Right lobe of liver (tissue), 6 donors: ENCODE measurements around the gene ST3GAL2. TPM values are rescaled to one million over a fixed set of nuclear protein-coding genes. Genes with fewer than 3 reads are reported as not detected.
A peak's percentile ranks its signal among the peaks of the same experiment; 100 is the strongest.
"Not testable (repeated sequence)": the region's sequence is repeated elsewhere in the genome, so short reads cannot be mapped to it uniquely, and the experiment has no call there.

Source experiments
- ATAC-seq, 4 donors: fragments of 200-7000 bp; cut with Tn5 transposase; one replicate each; pipeline ENCODE4 v1.9.1; 2020; ENCODE audit warnings: mild to moderate bottlenecking in 4 of 4, moderate library complexity in 4 of 4
- DNase-seq, 3 donors: peaks; one replicate each; pipeline ENCODE4 v3.0.0-alpha.2; 2020
- H3K27ac ChIP-seq, 3 donors: fragments of 200-600 bp; one replicate each; pipeline ENCODE4 v1.8.0; 2022
- H3K27me3 ChIP-seq, 2 donors: fragments of 200-600 bp; one replicate each; pipeline ENCODE4 v1.8.0; 2022
- H3K36me3 ChIP-seq, 4 donors: fragments of 200-600 bp; sonication (generic) in 1 of 4; one replicate each; pipeline versions ENCODE4 v1.5.1 to v1.8.0; 2017 to 2022; ENCODE audit warnings: control low read depth in 1 of 4
- H3K4me1 ChIP-seq, 4 donors: fragments of 200-600 bp; sonication (generic) in 1 of 4; one replicate each; pipeline versions ENCODE4 v1.5.1 to v1.8.0; 2017 to 2022; ENCODE audit warnings: control low read depth in 1 of 4
- H3K4me3 ChIP-seq, 3 donors: fragments of 200-600 bp; one replicate each; pipeline ENCODE4 v1.8.0; 2022
- H3K9me3 ChIP-seq, 4 donors: fragments of 200-600 bp; sonication (generic) in 1 of 4; one replicate each; pipeline versions ENCODE4 v1.5.1 to v1.8.0; 2017 to 2022; ENCODE audit warnings: control low read depth in 1 of 4
- CTCF ChIP-seq, 4 donors: fragments of 200-600 bp in 3 of 4; fragments of 450-650 bp in 1 of 4; IDR thresholded peaks; one replicate each; pipeline versions ENCODE4 v1.5.1 to v1.8.0; 2016 to 2022; ENCODE audit warnings: antibody characterized with exemption in 4 of 4, mild to moderate bottlenecking in 2 of 4
- POLR2A ChIP-seq: fragments of 450-650 bp; IDR thresholded peaks from one replicate; pipeline ENCODE4 v1.6.1; 2017; ENCODE audit warnings: antibody characterized with exemption, mild to moderate bottlenecking
- WGBS: methylation state at CpG from one replicate; pipeline ENCODE4 v1.1.6; 2018; ENCODE audit warnings: low coverage, low lambda C conversion rate; ENCODE audit not compliant: insufficient coverage; ENCODE audit errors: missing lambda C conversion rate; 5-methylcytosine and 5-hydroxymethylcytosine counted together
- intact Hi-C, 2 donors: fragments of 100-400 bp; cut with DNase I; formaldehyde crosslinking; loops; one replicate each; pipeline versions ENCODE4 v1.11.2 to v1.14.1; 2022
- total RNA-seq, 6 experiments: library from RNA; depleted of rRNA in 2 of 6; stranded (reverse); fragments of >200 nt in 2 of 6; fragmentation: NEBNext Ultra II Directional in 3 of 6; extraction: Animal tissue kit (Norgen Biotek cat#: 25700) in 3 of 6; gene quantifications; one replicate each; pipeline versions ENCODE4 v1.1.0 to v1.2.4, GENCODE V29; 2016 to 2023
- donor health status: DM: no; HTN: yes; CAD: no.
- donor health status: DM: no; HTN: no; CAD: no.
- donor health status: DM: no; HTN: no; CAD: no.
- donor health status: DM: no; HTN: yes; CAD: no.
- donor health status: DM: no; HTN: yes; CAD: no.

ST3GAL2 gene
- total RNA-seq, 6 experiments from 2014 or later, result 10.4 to 16.7 (median 14.5) TPM

GRCh38 chr16:70412385-70412784 lies 26.5 kb downstream of the ST3GAL2 start:
- H3K4me3 ChIP-seq, result no peak overlapping the region
- WGBS, result 75% methylated on average over 8 of the region's 8 CpGs
- H3K27ac ChIP-seq, result no peak overlapping the region
- DNase-seq (no peak), ATAC-seq (no peak)
- H3K27me3 ChIP-seq, result no peaks in the 10 kb centered on the region
- intact Hi-C loops, result no loop called here
- H3K4me1 ChIP-seq, result peaks cover 0 to 21% (median 5%) of the 10 kb centered on the region in 4 donors
- H3K9me3 ChIP-seq, result no peaks in the 10 kb centered on the region
- H3K36me3 ChIP-seq, result peaks cover 0 to 5% (median 0%) of the 10 kb centered on the region in 4 donors
- TF ChIP-seq CTCF (IDR thresholded peaks at IDR 0.05) (no peak), POLR2A (no peak)

- Histone ChIP-seq H3K4me1 (peaks cover 0 to 21% (median 5%) of the 10 kb centered on the region in 4 donors), H3K36me3 (peaks cover 0 to 5% (median 0%) of the 10 kb centered on the region in 4 donors), H3K27me3 (no peaks in the 10 kb centered on the region), H3K9me3 (no peaks in the 10 kb centered on the region), H3K4me3 (no peak overlapping the region), H3K27ac (no peak overlapping the region)
- DNase-seq (peak; percentile 79 to 92 (median 88)), ATAC-seq (peak; percentile 90 to 95 (median 93))
- 34% methylated on average over 5 of the region's 6 CpGs for WGBS
- intact Hi-C loops, result no loop called here
- TF ChIP-seq POLR2A (no peak), CTCF (IDR thresholded peaks at IDR 0.05) (no peak)
Measured at GRCh38 chr16:70410734-70411133, 28.2 kb downstream of the ST3GAL2 start.

GRCh38 chr16:70407811-70408274 lies 31.1 kb downstream of the ST3GAL2 start:
- peaks cover 0 to 33% (median 1%) of the 10 kb centered on the region in 4 donors for H3K4me1 ChIP-seq
- no peak overlapping the region for H3K27ac ChIP-seq
- TF ChIP-seq POLR2A (no peak), CTCF (IDR thresholded peaks at IDR 0.05) (no peak)
- H3K36me3 ChIP-seq, result peaks cover 0 to 5% (median 0%) of the 10 kb centered on the region in 4 donors
- H3K9me3 ChIP-seq, result no peaks in the 10 kb centered on the region
- H3K4me3 ChIP-seq, result no peak overlapping the region
- no peak for ATAC-seq
- intact Hi-C loops, result no loop called here
- WGBS, result 61% methylated on average over 3 of the region's 10 CpGs
- DNase-seq, result no peak
- no peaks in the 10 kb centered on the region for H3K27me3 ChIP-seq

GRCh38 chr16:70406104-70406503 lies 32.8 kb downstream of the ST3GAL2 start:
- peaks cover 0 to 34% (median 4%) of the 10 kb centered on the region in 4 donors for H3K4me1 ChIP-seq
- DNase-seq, H3K36me3 ChIP-seq, H3K4me3 ChIP-seq, ATAC-seq, H3K27me3 ChIP-seq, H3K27ac ChIP-seq, H3K9me3 ChIP-seq, intact Hi-C loops: not testable (repeated sequence)
- 89% methylated on average over 3 of the region's 5 CpGs for WGBS

GRCh38 chr16:70402916-70403659 lies 35.8 kb downstream of the ST3GAL2 start:
- Histone ChIP-seq H3K9me3 (no peaks in the 10 kb centered on the region), H3K36me3 (no peaks in the 10 kb centered on the region), H3K4me1 (peaks cover 0 to 27% (median 4%) of the 10 kb centered on the region in 4 donors), H3K4me3 (no peak overlapping the region), H3K27ac (no peak overlapping the region), H3K27me3 (no peaks in the 10 kb centered on the region)
- ATAC-seq (peak; percentile 59 to 81 (median 73)), DNase-seq (no peak)
- intact Hi-C loops, result no loop called here
- no peak for TF ChIP-seq POLR2A
- TF ChIP-seq CTCF (IDR thresholded peaks at IDR 0.05), result no peak
- WGBS, result 52% methylated on average over 7 of the region's 11 CpGs
